Measurements from ENCODE around the gene YTHDC2.

- TF ChIP-seq POLR2A (IDR thresholded peaks at IDR 0.05) (no peak), CTCF (IDR thresholded peaks at IDR 0.05) (no peak)
These were observed 38.6 kb downstream of the YTHDC2 start for GRCh38 chr5:113552137-113552536.

All from esophagus squamous epithelium (tissue), 4 donors.